ENCODE measurements around the gene ZDHHC14.

DNA sequence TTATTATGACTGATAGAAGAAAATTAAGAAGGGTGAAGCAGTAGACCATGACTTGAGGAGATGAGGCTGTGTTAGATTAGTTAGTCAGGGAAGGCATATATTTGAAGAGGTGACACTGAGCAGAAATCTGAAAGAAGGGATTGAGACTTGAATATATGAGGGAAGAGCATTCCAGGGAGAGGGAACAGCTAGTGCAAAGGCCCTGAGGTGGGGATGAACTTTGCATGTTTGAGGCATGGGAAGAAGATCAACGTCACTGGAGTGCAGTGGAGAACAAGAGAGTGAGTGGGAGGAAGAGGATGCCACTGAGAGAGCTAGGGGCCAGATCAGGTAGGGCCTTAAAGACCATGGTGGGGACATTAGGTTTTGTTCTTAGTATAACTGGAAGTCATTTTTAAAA is 119.0 kb downstream of the ZDHHC14 start:
- TF ChIP-seq CTCF (IDR thresholded peaks at IDR 0.05) (no peak), CHD2 (IDR thresholded peaks at IDR 0.05; ENCODE audit: low read length, partially characterized antibody) (no peak), REST (IDR thresholded peaks at IDR 0.05) (no peak), ATOH8 (CRISPR knock-in tag; IDR thresholded peaks at IDR 0.05; ENCODE audit: low read depth) (no peak)

All from A549 (cell line).